GM19455 (cell line): Measurements from ENCODE around the gene LACC1.

ENCODE experiments used
- ATAC-seq: cut with Tn5 transposase; IDR thresholded peaks from one replicate; pipeline ENCODE4 v1.9.1; 2021; ENCODE audit not compliant: unreplicated experiment

The LACC1 gene

DNA sequence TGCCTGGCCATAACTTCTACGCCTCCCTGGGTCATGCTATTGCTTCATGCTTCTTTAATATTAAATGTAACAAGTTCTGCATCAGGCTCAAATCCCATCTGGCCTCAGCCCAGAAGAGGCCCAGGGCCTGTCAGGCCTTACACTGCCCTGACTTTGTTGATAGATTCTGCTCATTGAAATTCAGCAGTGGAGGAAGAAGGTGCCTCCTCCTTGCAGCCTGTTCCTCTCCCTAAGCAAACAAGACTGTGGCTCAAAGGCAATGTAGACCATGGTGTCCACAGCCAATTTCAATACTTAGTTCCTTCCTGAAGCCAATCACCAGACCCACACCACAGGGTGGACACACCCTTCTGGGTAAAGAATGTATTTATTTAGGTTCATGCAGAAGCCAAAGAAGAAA lies 59.4 kb downstream of the LACC1 start:
- no peak for ATAC-seq

DNA sequence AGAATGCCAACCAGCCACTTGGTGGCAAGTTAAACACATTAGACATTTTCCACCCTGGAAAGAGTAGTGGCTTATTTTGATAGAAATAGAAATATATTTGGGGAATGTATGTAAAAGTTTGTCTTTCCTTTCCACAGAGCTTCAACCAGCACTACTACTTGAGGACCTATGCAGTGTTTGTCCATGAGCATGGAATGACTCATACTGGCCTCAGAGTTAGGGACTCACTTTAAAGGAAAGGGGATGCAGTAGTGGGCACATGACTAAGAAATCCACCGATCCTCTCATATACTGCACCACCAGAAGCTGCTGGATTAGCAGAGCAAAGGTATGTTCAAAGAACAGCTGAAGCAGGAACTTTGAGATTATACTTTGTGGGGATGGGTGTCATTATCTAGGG lies 62.6 kb downstream of the LACC1 start:
- no peak for ATAC-seq
